Measurements from ENCODE around the gene CCDC87.

DNA sequence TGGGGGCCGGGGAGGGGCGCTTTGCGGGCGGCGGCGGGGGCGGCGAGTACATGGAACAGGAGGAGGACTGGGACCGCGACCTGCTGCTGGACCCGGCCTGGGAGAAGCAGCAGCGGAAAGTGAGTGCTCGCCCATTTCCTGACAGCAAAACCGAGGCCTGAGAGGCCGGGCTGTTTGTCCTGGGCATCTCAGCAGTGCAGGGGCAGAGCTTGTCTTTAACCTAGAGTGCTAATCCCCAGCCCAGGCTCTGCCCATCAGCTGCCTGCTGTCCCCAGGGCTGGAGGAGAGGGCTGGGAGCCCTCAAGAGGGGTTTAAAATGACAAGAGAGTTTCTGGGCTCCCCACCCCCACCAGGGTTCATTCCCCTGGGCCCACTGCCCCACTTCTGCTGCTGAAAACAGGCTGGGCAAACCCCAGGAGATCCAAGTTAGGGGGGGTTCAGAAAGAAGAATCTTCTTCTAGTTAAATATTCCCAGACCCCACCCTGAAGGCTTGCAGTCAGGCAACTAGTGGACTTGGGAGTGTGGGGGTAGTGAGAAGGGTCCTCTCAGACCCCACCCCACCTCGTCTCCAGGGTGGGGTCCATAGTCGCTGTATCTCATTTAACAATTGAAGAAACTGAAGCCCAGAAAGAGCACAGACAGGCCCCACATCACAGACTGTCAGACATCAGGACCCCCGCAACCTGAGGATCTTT lies 45.7 kb downstream of the CCDC87 start:
- TF ChIP-seq GATA2 (IDR thresholded peaks at IDR 0.05; ENCODE audit: low read depth, low read length), result no peak
- TF ChIP-seq GATA3 (IDR thresholded peaks at IDR 0.05; ENCODE audit: low read depth, low read length), result no peak
